A673 (cell line): Measurements from ENCODE around the gene PRTG.

Experiments
- EZH2 ChIP-seq: fragments of 200-600 bp; sonication (generic); IDR thresholded peaks from 2 replicates; pipeline ENCODE4 v1.6.1; 2017; ENCODE audit warnings: borderline replicate concordance, low read depth, mild to moderate bottlenecking, mixed read lengths, antibody characterized with exemption, low read length; ENCODE audit not compliant: poor library complexity, severe bottlenecking
- TF ChIP-seq, protein P1 (sequence below): fragments of 300-800, 200-600 bp; sonication (generic); conservative IDR thresholded peaks from 2 replicates; pipeline ENCODE4 v1.5.1; 2017; ENCODE audit warnings: low read depth, mild to moderate bottlenecking, antibody characterized with exemption, low read length, moderate library complexity, mixed read lengths

DNA sequence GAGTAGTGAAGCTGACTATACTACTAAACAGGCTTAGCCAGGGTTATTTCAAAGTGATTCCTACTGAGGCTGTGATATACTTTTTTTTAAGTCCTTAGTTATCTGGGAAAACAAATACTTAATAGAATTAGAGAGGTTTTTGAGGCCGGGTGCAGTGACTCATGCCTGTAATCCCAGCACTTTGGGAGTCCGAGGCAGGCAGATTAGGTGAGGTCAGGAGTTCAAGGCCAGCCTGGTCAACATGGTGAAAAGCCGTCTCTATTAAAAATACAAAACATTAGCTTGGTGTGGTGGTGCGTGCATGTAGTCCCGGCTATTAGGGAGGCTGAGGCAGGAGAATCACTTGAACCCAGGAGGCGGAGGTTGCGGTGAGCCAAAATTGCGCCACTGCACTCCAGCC, 34.2 kb downstream of the PRTG start:
- TF ChIP-seq, protein P1, sequence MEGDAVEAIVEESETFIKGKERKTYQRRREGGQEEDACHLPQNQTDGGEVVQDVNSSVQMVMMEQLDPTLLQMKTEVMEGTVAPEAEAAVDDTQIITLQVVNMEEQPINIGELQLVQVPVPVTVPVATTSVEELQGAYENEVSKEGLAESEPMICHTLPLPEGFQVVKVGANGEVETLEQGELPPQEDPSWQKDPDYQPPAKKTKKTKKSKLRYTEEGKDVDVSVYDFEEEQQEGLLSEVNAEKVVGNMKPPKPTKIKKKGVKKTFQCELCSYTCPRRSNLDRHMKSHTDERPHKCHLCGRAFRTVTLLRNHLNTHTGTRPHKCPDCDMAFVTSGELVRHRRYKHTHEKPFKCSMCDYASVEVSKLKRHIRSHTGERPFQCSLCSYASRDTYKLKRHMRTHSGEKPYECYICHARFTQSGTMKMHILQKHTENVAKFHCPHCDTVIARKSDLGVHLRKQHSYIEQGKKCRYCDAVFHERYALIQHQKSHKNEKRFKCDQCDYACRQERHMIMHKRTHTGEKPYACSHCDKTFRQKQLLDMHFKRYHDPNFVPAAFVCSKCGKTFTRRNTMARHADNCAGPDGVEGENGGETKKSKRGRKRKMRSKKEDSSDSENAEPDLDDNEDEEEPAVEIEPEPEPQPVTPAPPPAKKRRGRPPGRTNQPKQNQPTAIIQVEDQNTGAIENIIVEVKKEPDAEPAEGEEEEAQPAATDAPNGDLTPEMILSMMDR, result no peak
- no peak for TF ChIP-seq EZH2
